Activated CD4-positive, alpha-beta memory T cell treated with anti-CD3 and anti-CD28 coated beads, Interleukin-2, amount 10 ng/mL, durations not matched to agents 7 days and 5 days (primary cell): Measurements from ENCODE around the gene P2RX2. TPM values are rescaled to one million over a fixed set of nuclear protein-coding genes. Genes with fewer than 3 reads are reported as not detected.

Experiments used
- CTCF ChIA-PET: fragments of 350-600 bp; sonication (Branson Sonifier 250); formaldehyde crosslinking; loops from one replicate; lab custom pipeline; 2021; ENCODE audit warnings: antibody characterized with exemption, inconsistent platforms; lab: Charles Lee
- POLR2A ChIA-PET: fragments of 350-600 bp; sonication (Branson Sonifier 250); formaldehyde crosslinking; loops from one replicate; lab custom pipeline; 2021; ENCODE audit warnings: antibody characterized with exemption; lab: Charles Lee
- DNase-seq: peaks from one replicate; pipeline ENCODE4 v3.0.0-alpha.2; 2020
- H3K27ac Mint-ChIP-seq: one replicate; pipeline ENCODE4 v1.8.0; 2021; ENCODE audit warnings: mild to moderate bottlenecking, mixed read lengths
- H3K27me3 Mint-ChIP-seq: one replicate; pipeline ENCODE4 v1.8.0; 2021; ENCODE audit warnings: mixed read lengths
- H3K36me3 Mint-ChIP-seq: one replicate; pipeline ENCODE4 v1.8.0; 2021; ENCODE audit warnings: low read depth, mixed read lengths
- H3K4me1 Mint-ChIP-seq: one replicate; pipeline ENCODE4 v1.8.0; 2021; ENCODE audit warnings: mixed read lengths
- H3K4me3 Mint-ChIP-seq: one replicate; pipeline ENCODE4 v1.8.0; 2021; ENCODE audit warnings: mild to moderate bottlenecking, mixed read lengths
- H3K9me3 Mint-ChIP-seq: one replicate; pipeline ENCODE4 v1.8.0; 2021; ENCODE audit warnings: mixed read lengths
- total RNA-seq, 2 experiments: library from RNA; stranded (reverse); gene quantifications; one replicate each; pipeline ENCODE4 v1.2.3, GENCODE V29; 2021

The P2RX2 gene
- total RNA-seq, 2 experiments from 2014 or later: not detected

DNA sequence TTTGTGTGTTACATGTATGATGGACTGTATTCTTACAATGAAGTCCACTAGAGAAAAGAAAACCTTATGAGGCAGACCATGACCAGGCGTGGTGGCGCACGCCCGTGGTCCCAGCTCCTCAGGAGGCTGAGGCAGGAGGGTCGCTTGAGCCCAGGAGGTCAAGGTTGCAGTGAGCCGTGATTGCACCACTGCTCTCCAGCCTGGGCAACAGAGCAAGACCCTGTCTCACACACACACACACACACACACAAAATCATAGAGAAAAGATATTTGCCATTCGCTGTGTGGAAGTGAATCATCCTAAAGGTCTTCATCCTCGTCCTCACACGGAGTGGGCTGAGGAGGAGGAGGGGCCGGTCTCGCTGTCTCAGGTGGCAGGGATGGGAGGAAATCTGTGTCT, 40.5 kb upstream of the P2RX2 start:
- Mint-ChIP-seq H3K4me1 (no peaks in the 10 kb centered on the region), H3K4me3 (no peak overlapping the region), H3K9me3 (no peaks in the 10 kb centered on the region), H3K27me3 (no peaks in the 10 kb centered on the region), H3K36me3 (peaks cover 4% of the 10 kb centered on the region), H3K27ac (no peak overlapping the region)
- CTCF ChIA-PET: no interaction called here
- DNase-seq: no peak
- POLR2A ChIA-PET: no interaction called here

DNA sequence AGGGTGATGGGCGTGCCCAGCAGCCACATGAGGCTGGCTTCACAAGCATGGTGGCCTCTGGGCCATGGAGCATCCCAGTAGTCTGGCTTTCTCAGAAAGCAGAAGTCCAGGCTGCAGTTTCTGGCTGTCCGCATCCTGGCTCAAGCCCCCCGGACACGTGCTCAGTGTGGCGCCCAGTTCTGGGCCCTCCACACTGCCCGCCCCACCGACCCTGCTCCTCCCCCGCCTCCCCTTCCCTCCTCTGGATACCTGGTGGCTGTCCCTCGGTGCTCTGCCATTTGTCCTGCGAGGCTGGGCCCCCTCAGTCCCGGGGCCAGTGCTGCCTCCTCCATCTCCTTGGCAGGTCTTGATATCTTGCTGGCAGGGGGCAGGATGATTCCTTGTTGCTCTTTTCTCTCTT, 39.8 kb upstream of the P2RX2 start:
- Mint-ChIP-seq H3K36me3 (peaks cover 4% of the 10 kb centered on the region), H3K27ac (no peak overlapping the region), H3K4me3 (no peak overlapping the region), H3K9me3 (no peaks in the 10 kb centered on the region), H3K27me3 (no peaks in the 10 kb centered on the region), H3K4me1 (no peaks in the 10 kb centered on the region)
- no peak for DNase-seq
- ChIA-PET CTCF (no interaction called here), POLR2A (no interaction called here)

DNA sequence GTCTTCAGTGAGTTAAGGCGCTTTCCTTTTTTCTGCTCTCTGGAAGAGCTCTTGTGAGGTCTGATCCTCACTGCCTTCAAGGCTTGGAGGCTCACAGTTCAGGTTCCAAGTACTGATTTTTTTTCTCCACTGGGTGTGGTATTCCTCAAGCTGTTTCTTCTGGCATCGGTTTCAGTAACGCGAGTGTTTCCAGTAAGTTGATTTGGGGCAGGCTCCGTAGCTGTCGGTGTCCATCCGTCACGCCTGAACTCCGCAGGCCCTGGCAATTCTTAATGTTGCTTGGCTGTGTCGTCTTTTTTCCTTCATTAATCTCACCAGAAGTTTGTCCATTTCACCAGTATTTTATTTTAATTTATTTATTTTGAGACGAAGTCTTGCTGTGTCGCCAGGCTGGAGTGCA, 38.8 kb upstream of the P2RX2 start:
- Mint-ChIP-seq H3K4me3 (no peak overlapping the region), H3K4me1 (no peaks in the 10 kb centered on the region), H3K36me3 (peaks cover 4% of the 10 kb centered on the region), H3K27me3 (no peaks in the 10 kb centered on the region), H3K9me3 (no peaks in the 10 kb centered on the region), H3K27ac (no peak overlapping the region)
- no peak for DNase-seq
- POLR2A ChIA-PET: no interaction called here
- CTCF ChIA-PET: no interaction called here

DNA sequence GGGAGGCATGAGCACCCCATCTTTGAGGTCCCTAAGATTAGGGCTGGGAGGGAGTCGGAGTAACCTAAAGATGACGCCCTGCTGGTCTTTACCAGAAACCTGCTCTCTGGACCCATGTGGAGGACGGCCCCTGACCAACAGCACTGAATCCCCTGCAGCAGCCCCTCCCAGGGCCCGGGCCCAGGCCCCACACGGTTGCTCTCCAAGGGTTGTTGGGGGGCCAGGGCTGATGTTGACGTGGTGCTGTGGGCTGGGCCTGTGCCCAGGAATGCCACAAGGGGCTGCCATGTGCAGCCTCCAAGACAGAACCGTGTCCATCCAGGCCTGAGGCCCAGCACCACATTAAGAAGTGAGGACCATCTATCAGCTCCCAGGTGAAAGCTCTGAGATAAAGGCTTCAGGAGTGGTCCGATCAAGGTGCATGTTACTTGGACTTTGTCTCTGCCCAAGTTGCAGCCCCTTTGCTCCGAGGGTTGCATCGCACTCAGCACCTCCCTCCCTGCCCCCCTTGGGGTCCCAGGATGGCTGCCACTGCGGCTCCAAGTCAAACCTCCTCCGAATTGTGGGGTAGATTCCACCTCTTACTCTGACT, 37.8 kb upstream of the P2RX2 start:
- H3K4me3 Mint-ChIP-seq: no peak overlapping the region
- no peak for DNase-seq
- CTCF ChIA-PET: no interaction called here
- H3K4me1 Mint-ChIP-seq: no peaks in the 10 kb centered on the region
- peaks cover 4% of the 10 kb centered on the region for H3K36me3 Mint-ChIP-seq
- H3K27ac Mint-ChIP-seq: no peak overlapping the region
- H3K27me3 Mint-ChIP-seq: no peaks in the 10 kb centered on the region
- H3K9me3 Mint-ChIP-seq: no peaks in the 10 kb centered on the region
- POLR2A ChIA-PET: no interaction called here

DNA sequence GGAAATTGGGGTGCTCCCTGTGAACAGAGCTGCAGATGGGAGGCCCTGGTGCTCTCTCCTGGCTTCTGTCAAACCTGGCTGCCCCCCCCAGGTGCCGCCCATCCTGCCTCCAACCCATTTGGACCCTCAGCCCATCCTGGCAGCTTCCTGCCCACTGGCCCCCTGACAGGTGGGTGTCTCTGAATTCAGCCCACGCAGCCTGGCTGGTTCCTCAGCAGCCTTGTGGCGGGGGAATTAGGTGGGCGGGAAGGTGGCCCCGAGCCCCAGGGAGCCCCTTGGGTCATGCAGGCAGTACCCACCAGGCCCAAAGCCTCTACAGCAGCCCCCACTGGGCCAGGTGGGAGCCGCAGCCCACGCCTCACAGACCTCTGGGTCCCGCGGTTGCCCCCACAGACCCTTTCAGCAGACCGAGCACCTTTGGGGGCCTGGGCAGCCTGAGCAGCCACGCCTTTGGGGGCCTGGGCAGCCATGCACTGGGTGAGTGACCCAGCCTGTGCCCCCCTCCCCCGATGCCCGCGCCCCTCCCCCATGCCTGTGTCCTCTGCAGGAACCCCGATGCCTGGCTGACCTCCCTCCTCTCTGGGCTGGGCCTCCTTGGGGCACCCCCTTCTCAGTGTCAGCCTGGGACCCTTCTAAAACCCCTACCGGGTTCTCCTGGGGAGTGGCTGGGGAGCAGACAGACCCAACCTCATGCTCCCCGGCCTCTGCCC, 37.1 kb upstream of the P2RX2 start:
- CTCF ChIA-PET: no interaction called here
- H3K4me1 Mint-ChIP-seq: no peaks in the 10 kb centered on the region

DNA sequence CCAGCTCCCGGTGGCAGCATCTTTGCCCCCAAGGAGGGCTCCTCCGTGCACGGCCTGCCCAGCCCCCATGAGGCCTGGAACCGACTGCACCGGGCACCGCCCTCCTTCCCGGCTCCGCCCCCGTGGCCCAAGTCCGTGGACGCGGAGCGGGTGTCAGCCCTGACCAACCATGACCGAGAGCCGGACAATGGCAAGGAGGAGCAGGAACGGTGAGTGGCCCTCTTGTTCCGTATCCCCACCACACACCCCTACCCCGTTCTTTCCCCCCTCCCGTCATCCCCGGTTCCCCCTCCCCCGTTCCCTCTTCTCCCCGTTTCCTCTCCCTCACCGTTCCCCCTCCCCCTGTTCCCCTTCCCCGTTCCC, 36.5 kb upstream of the P2RX2 start:
- Mint-ChIP-seq H3K4me3 (no peak overlapping the region), H3K27ac (no peak overlapping the region), H3K9me3 (no peaks in the 10 kb centered on the region), H3K4me1 (no peaks in the 10 kb centered on the region), H3K27me3 (no peaks in the 10 kb centered on the region), H3K36me3 (peaks cover 4% of the 10 kb centered on the region)
- CTCF ChIA-PET: no interaction called here
- DNase-seq: no peak
- POLR2A ChIA-PET: no interaction called here

More for the DNA sequence above, 37.1 kb upstream of the P2RX2 start:
- H3K4me3 Mint-ChIP-seq: no peak overlapping the region
- H3K27me3 Mint-ChIP-seq: no peaks in the 10 kb centered on the region
- no peak overlapping the region for H3K27ac Mint-ChIP-seq
- H3K9me3 Mint-ChIP-seq: no peaks in the 10 kb centered on the region
- POLR2A ChIA-PET: no interaction called here
- DNase-seq: no peak
- H3K36me3 Mint-ChIP-seq: peaks cover 4% of the 10 kb centered on the region

DNA sequence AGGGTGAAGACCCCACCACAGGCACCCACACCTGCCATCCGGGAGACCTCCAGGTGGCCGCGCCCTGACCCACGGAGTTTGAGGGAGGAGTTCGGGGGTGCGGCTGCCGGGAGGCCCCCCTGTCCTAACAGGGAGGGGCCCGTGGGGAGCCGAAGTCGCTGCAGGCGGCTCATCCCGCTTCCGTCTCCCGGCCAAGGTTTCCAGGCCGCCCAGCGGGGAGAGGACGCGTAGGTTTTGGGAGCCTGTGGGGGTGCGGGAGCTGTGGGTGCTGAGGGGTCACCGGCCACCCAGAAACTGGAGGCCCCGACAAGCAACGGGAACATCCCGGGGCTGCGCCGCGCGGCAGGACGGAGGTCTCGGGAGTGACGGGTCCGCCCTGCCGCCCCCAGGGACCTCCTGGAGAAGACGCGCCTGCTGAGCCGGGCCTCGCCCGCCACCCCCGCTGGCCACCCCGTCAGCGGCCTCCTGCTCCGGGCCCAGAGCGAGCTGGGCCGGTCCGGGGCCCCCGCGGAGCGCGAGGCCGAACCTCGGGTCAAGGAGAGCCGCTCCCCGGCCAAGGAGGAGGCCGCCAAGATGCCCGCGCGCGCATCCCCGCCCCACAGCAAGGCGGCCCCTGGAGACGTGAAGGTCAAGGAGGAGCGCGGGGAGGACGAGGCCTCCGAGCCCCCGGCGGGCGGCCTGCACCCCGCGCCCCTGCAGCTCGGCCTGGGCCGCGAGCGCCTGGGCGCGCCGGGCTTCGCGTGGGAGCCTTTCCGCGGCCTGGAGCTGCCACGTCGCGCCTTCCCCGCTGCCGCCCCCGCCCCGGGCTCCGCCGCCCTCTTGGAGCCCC, 35.8 kb upstream of the P2RX2 start:
- H3K4me1 Mint-ChIP-seq: no peaks in the 10 kb centered on the region
- CTCF ChIA-PET: no interaction called here
- no peaks in the 10 kb centered on the region for H3K9me3 Mint-ChIP-seq
- no peak overlapping the region for H3K4me3 Mint-ChIP-seq
- POLR2A ChIA-PET: no interaction called here
- H3K27me3 Mint-ChIP-seq: no peaks in the 10 kb centered on the region
- no peak for DNase-seq
- H3K36me3 Mint-ChIP-seq: peaks cover 2% of the 10 kb centered on the region
- H3K27ac Mint-ChIP-seq: no peak overlapping the region

DNA sequence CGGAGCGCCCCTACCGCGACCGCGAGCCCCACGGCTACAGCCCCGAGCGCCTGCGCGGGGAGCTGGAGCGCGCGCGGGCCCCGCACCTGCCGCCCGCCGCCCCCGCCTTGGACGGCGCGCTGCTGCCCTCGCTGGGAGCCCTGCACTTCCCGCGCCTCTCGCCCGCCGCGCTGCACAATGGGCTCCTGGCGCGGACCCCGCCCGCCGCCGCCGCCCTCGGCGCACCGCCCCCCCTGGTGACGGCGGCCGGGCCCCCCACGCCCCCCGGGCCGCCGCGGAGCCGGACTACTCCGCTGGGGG, 35.2 kb upstream of the P2RX2 start:
- POLR2A ChIA-PET: no interaction called here

DNA sequence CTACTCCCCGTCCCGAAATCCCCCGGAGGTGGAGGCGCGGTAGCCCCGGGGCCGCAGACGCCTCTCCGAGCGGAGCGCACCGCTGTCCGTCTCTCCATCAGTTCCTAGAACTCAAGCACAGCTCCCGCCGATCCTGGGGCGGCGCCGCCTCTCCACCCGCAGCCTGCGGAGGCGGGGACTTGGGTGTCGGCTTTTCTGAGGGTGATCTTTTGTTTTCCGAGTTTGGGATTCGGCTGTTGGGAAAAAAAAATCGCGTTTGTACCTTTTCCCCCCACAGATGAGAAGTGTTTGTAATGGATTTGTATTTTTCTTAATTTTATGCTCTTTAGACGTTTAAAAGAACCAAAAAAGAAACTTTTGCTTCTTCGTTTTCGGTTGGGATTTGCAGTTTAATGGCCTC, 34.8 kb upstream of the P2RX2 start:
- Mint-ChIP-seq H3K27me3 (no peaks in the 10 kb centered on the region), H3K36me3 (no peaks in the 10 kb centered on the region), H3K4me3 (no peak overlapping the region), H3K27ac (no peak overlapping the region), H3K9me3 (no peaks in the 10 kb centered on the region), H3K4me1 (no peaks in the 10 kb centered on the region)
- CTCF ChIA-PET: no interaction called here
- POLR2A ChIA-PET: no interaction called here
- no peak for DNase-seq

More for the DNA sequence above, 35.2 kb upstream of the P2RX2 start:
- H3K4me3 Mint-ChIP-seq: no peak overlapping the region
- no peaks in the 10 kb centered on the region for H3K36me3 Mint-ChIP-seq
- H3K4me1 Mint-ChIP-seq: no peaks in the 10 kb centered on the region
- CTCF ChIA-PET: no interaction called here
- H3K27me3 Mint-ChIP-seq: no peaks in the 10 kb centered on the region
- no peak overlapping the region for H3K27ac Mint-ChIP-seq
- no peak for DNase-seq
- H3K9me3 Mint-ChIP-seq: no peaks in the 10 kb centered on the region

DNA sequence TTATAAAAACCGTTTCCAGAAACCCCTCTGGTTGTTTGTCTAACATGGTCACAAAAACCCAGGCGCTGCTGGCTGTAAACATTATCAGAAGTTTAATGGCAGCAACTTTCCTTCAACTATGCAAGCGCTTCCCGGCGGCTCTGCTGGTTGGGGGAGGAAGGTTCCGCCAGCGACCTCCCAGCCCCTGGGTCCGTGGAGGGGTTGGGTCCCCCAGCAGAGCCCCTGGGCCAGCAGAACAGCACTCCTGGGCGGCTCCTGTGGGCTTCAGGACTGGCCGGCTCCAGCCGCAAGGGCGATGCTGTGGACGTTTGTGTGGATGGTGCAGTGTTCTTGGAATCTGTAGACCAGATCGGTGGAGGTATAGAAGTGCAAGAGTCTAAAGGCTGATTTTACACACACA, 34.1 kb upstream of the P2RX2 start:
- DNase-seq: no peak
- ChIA-PET POLR2A (no interaction called here), CTCF (no interaction called here)
- no peak overlapping the region for H3K4me3 Mint-ChIP-seq
- H3K4me1 Mint-ChIP-seq: no peaks in the 10 kb centered on the region
- no peaks in the 10 kb centered on the region for H3K36me3 Mint-ChIP-seq
- H3K27me3 Mint-ChIP-seq: no peaks in the 10 kb centered on the region
- no peak overlapping the region for H3K27ac Mint-ChIP-seq
- no peaks in the 10 kb centered on the region for H3K9me3 Mint-ChIP-seq

DNA sequence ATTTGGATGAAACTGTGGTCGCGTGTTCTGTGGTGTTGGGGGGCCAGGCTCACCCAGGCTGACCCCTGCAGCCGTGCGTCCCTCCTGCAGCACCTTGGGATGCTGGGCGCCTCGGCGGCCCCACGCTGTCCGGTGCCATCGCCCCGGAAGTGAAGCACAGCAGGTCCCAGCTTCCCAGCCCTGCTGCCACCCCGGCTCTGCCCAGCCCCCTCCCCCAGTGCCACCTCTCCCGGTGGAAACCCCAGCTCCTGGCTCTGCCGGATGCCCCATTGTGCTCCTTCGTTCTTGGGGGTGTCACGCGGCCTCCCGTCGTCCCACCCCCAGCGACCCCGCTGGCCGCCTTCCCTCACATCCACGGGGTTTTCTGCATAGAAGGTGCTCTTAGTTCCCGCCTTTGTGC, 33.4 kb upstream of the P2RX2 start:
- POLR2A ChIA-PET: no interaction called here
- Mint-ChIP-seq H3K27ac (no peak overlapping the region), H3K36me3 (no peaks in the 10 kb centered on the region), H3K27me3 (no peaks in the 10 kb centered on the region), H3K9me3 (no peaks in the 10 kb centered on the region), H3K4me1 (no peaks in the 10 kb centered on the region), H3K4me3 (no peak overlapping the region)
- DNase-seq: no peak
- CTCF ChIA-PET: no interaction called here

DNA sequence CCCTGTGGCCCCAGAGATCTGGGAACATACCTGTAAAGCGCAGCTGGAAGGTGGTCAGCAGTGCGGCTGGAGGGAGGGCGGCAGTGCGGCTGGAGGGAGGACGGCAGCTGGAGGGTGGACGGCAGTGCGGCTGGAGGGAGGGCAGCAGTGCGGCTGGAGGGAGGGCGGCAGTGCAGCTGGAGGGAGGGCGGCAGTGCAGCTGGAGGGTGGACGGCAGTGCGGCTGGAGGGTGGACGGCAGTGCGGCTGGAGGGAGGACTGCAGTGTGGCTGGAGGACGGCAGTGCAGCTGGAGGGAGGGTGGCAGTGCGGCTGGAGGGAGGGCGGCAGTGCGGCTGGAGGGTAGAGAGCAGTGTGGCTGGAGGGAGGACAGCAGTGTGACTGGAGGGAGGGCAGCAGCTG, 31.6 kb upstream of the P2RX2 start:
- no peaks in the 10 kb centered on the region for H3K9me3 Mint-ChIP-seq
- no peak overlapping the region for H3K4me3 Mint-ChIP-seq
- no peaks in the 10 kb centered on the region for H3K4me1 Mint-ChIP-seq
- POLR2A ChIA-PET: no interaction called here
- no peak overlapping the region for H3K27ac Mint-ChIP-seq
- H3K27me3 Mint-ChIP-seq: no peaks in the 10 kb centered on the region
- no peak for DNase-seq
- CTCF ChIA-PET: no interaction called here
- H3K36me3 Mint-ChIP-seq: no peaks in the 10 kb centered on the region

DNA sequence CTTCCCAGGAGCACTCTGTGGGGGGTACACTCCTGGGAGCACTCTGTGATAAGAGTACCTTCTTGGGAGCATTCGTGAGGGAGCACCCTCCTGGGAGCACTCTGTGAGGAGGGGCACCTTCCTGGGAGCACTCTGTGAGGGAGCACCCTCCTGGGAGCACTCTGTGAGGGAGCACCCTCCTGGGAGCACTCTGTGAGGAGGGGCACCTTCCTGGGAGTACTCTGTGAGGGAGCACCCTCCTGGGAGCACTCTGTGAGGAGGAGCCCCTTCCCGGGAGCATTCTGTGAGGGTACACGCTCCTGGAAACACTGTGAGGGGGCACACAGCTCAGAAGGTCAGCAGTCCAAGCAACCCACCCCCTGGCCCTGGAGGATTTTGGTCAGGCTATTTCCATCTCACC, 30.8 kb upstream of the P2RX2 start:
- CTCF ChIA-PET: no interaction called here
- no peak for DNase-seq
- POLR2A ChIA-PET: no interaction called here
- Mint-ChIP-seq H3K9me3 (no peaks in the 10 kb centered on the region), H3K4me3 (no peak overlapping the region), H3K27me3 (no peaks in the 10 kb centered on the region), H3K36me3 (no peaks in the 10 kb centered on the region), H3K27ac (no peak overlapping the region), H3K4me1 (no peaks in the 10 kb centered on the region)

DNA sequence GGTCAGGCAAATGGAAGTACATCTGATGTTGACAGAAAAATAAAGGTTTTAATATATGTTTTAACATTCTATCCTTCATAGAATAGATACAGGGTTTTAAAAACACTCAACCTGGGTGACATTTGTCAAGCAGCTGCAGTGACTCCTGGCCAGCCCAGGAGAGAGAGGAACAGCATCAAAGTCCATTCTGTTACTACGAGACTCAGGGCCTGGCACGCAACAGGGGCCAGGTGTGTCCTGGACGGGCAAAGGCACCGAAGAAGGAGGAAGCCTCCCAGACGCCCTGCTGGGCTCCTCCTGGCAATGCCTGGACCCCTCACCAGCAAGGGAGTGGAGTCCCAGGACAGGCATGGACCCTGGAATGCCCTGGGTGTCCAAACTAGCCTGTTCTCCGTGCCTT, 30.3 kb upstream of the P2RX2 start:
- no peak for DNase-seq
- Mint-ChIP-seq H3K36me3 (no peaks in the 10 kb centered on the region), H3K9me3 (no peaks in the 10 kb centered on the region), H3K27ac (no peak overlapping the region), H3K4me1 (no peaks in the 10 kb centered on the region), H3K27me3 (no peaks in the 10 kb centered on the region), H3K4me3 (no peak overlapping the region)
- CTCF ChIA-PET: no interaction called here
- POLR2A ChIA-PET: no interaction called here
